GM21526 (cell line): ENCODE data around the gene PEX11A.

ENCODE experiments used
- ATAC-seq: cut with Tn5 transposase; IDR thresholded peaks from one replicate; pipeline ENCODE4 v1.9.1; 2021; ENCODE audit warnings: moderate library complexity; ENCODE audit not compliant: unreplicated experiment, low FRiP score

Gene PEX11A

DNA sequence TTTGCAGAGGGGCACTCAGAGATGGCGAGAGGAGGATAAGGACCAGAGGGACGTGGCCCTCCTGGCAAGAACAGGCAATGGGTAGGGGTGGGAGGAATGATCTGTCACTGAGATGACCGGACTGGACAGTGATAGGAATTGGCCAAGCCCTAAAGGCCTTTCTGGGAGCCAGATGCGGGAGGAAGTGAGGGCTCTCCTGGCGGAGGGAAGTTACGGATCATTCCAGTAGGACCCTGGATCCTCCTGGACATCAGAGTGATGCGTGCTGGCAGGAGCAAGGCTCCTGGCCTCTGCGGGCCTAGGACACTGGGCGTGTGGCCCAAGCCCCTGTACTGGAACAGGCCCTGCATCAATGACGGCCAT lies 58.7 kb downstream of the PEX11A start:
- no peak for ATAC-seq
